Cerebellar nuclear complex (tissue), 1 donor: ENCODE data around the gene ARHGEF3.

Experiments used
- DNase-seq, 2 experiments: peaks; one replicate each; lab custom pipeline; 2025; lab: John Stamatoyannopoulos, UW

The ARHGEF3 gene

DNA sequence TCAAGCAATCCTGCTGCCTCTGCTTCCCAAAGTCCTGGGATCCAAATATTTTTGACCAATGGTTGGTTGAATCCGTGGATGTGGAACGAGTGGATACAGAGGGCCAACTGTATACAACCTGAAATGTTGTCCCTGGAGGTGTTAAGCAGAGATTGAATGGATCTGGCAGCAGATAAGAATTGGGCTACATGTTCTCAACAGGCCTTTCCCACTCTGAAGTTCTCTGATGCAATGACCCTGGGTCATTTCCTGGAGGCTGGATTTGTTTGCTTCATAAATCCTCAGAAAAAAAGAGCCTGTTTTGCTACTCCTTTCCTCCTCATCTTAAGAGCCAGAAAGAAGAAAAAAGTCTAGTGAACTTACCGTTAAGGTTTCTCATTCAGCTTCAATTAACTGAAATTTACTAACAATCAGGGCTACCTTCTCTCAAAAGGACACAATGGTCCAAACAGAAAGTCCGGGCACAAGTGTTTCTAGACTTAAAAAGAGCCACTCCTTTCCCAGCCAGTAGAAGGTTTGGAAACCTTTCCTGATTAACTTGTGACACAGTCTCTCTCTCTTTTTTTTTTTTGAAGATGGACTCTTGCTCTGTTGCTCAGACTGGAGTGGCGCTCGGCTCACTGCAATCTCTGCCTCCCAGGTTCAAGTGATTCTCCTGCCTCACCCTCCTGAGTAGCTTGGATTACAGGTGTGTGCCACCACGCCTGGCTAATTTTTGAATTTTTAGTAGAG lies 6.5 kb downstream of the ARHGEF3 start:
- DNase-seq = no peak

DNA sequence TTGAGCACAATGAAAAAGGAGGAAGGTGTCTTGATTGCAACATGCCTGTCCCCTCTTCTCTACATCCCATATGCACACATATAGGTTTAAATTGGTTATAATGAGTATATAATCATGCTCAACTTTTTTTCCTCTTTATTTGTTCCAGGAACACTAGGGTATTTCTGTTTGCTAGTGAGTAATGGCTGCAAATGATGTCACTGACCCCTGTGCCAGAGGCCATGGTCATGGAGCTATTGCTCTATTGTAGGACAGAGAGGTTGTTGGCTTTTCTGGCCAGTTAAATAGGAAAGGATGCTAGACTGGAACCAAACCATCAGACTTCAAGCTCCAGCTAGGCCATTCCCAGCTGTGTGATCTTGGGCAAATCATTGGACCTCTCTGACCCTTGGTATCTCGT lies 9.6 kb downstream of the ARHGEF3 start:
- no peak for DNase-seq

- no peak for DNase-seq
These were observed 11.5 kb downstream of the ARHGEF3 start for GRCh38 chr3:56790016-56790821.

DNA sequence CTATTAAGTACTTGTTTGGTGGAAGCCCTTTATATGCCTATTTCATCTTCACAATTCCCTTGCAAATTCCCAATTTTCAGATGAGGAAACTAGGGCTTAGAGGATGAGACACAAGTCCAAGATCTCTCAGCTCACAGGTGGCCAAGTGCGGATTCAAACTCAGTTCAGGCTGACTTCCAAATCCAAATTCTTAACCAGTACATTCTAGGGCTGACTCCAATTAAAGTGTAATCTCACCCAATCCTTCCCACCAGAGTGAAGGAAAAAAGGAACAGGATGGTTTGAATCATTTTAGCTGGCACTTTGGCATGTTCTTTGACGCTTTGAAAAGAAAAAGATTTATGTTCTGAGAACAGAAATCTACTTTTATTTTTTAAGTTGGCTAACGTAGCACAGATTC lies 12.7 kb downstream of the ARHGEF3 start:
- no peak for DNase-seq

DNA sequence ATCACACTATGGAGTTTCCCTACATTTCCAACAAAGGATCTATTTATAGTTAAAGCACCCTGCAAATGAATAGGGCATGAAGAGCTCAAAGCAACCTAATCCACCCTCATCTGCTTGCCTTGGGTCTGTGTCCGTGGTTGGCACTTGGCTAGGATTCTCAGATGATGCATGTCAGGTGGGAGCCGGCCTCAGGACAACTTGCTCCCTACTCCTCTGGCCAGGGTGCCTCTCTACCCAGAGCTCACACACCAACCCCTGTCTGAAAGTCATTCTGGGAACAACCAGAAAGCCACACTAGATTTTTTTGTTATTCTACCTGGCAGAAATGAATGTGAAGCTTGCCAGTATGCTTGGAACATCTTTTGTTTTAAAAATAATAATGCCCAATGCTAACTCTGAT lies 13.2 kb downstream of the ARHGEF3 start:
- DNase-seq = no peak

GRCh38 chr3:56787784-56788256 lies 13.9 kb downstream of the ARHGEF3 start:
- DNase-seq = no peak

DNA sequence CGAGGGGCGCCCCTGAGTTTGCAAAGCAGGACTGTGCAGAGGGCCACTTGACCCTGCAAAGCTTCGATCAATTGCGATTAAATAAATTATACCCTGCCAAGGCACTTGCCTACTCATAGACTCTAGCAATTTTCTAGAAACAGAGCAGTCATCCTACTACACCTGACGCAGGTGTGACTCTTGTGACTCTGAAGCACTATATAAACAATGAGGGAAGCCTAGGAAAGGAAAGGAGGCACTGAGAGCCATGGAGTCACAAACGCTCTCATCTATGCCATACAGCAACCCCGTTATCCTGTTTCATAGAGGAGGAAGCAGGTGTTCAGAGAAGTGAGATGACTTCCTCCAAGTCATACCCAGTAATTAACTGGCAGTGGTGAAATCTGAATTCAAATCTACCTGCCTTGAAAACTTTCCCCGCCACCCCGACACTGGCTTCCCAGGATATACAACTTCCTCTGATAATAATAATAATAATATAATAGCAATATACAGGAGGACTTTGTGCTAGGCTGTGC lies 14.4 kb downstream of the ARHGEF3 start:
- no peak for DNase-seq

GRCh38 chr3:56785499-56785898 lies 16.2 kb downstream of the ARHGEF3 start:
- DNase-seq = no peak

GRCh38 chr3:56784448-56785001 lies 17.2 kb downstream of the ARHGEF3 start:
- DNase-seq = no peak

- DNase-seq = no peak
These were observed 17.9 kb downstream of the ARHGEF3 start for GRCh38 chr3:56783644-56784447.

DNA sequence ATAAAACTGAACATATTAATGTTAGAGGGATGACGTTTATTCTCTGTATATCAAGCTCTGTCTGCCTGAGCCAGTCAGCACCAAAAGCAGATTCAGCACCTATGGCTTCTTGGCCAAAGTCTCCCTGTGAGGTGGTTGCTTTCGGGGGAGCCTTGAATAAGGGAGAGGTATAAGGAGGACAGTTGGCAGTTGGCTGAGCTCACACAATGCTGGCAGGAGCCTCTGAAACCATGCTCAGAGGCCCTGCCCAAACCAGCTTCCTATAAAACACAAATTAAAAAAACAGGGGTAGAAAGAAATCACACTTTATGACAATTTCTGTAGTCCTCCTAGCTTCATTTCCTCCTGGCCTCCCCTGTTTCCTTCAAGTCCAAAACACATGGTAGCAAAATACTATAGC lies 18.8 kb downstream of the ARHGEF3 start:
- no peak for DNase-seq

- no peak for DNase-seq
These were observed 19.5 kb downstream of the ARHGEF3 start for GRCh38 chr3:56782215-56782614.

DNA sequence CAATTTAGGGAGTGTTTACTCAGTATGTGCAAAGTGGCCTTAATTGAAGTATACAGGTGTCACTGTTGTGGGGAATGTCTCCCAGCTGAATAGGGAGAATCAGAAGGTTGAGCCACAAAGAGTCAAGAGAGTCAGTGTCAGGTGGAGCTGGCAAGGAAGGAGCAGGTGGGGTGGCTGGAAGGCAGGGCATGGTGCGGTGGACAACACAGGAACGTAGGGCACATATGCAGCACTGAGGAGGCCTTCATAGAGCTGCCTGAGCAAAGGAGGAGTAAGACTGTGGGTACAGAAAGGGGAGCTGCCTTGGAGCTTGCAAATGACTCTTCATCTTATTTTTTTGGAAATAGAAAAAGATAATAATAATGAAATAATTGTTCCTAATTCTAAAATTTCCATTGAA lies 20.0 kb downstream of the ARHGEF3 start:
- DNase-seq = no peak

DNA sequence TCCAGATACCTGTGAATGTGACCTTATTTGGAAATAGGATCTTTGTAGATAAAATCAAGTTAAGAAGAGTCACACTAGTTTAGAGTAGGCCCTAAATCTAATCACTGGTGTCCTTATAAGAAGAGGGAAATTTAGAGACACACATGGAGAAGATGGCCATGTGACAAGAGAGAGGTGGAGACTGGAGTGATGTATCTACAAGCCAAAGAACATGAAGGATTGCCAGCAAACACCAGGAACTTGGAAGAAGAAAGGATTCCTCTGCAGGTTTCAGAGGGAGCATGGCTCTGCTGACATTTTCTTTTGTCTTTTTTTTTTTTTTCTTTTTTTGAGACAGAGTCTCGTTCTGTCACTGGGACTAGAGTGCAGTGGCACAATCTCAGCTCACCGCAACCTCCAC lies 20.8 kb downstream of the ARHGEF3 start:
- no peak for DNase-seq

DNA sequence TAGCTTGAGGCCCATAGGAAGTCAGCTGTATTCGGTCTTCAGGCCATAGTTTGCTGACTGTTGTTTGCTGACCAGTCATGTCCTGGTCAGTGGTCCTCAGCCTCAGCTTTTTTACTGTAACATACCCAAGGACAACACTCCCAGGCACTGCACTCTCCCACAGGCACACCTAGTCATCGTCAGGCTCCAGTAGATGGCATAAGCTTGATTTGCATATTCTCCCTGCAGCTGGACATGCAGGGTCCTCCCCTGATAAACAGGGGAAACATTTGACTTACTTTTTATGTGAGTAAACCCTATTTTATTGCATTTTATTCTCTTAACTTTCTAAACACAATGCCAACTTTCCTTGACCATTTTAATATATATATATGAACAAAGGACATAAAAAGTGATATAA lies 22.9 kb downstream of the ARHGEF3 start:
- no peak for DNase-seq

DNA sequence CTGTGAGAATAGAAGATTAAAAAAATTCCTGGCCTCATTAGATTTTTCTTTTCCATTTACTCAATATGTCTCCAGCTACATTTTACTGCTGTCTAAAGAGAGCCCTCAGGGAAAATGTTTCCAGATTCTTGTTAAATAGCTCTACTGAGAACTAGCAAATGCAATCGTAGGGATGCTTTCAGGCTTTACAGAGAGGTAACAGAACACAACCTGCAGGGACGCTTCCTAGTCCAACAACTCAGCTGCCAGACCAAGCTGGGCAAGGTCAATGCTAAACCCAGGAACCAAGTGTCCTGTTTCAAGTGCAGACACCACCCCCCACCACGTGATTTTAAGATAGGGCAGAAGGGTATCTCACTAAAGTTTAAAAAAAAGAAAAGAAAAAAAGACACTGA lies 25.2 kb downstream of the ARHGEF3 start:
- no peak for DNase-seq

DNA sequence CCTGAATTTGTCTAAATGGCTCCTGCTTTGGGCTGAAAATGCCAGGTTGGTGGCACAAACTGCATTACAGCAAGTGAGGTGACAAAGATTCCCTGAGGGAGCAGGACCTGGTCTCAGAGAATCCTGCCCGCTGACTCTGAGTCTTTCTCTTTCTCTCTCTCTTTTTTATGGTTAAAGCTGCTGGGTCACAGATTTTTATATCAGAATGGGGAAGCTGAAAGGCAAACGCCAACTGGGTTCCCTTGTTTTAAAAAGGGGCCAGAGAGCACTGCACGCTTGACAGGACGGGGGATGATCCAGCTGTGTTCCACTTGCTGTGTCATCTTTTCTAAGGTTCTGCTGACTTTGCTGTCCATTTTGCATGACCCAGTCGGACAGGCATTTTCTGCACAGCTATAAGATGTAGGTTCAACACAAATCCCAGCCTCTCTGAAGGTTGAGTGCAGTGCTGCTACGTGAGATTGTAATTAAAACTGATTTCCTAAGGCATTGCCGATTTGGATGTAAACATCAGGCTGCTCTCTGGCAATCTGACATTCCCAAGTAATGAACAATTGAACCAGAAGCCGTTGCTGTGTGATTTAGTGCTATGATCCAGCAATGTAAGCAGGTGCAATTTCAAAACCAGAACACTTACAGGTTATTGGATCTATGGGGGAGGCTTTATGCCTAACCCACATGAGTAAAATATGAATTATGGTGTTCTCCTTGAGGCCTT lies 25.8 kb downstream of the ARHGEF3 start:
- DNase-seq = no peak

GRCh38 chr3:56775445-56775837 lies 26.3 kb downstream of the ARHGEF3 start:
- DNase-seq = no peak

DNA sequence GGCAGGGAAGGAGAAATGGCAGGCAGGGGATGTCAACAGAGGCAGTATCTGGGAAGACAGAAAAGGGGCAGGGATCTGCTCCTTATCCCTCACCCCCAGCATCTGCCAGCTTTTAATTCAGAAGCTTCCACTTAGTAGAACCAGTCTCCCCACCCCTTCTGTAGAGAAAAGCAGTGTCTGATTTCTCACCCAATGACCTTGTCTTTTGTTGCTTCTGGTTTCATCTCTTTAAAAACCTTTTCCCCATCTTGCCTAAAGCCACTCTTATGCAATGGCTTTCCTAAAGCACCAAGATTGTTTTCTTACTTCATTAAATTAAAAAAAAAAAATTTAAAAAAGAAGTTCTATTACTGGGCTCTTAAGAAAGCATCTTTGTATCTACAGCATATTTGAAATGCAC lies 27.8 kb downstream of the ARHGEF3 start:
- no peak for DNase-seq

GRCh38 chr3:56772952-56773938 lies 28.5 kb downstream of the ARHGEF3 start:
- no peak for DNase-seq
